Endothelial cell (in vitro differentiated cells): ENCODE results near the gene STIMATE. TPM values are rescaled to one million over a fixed set of nuclear protein-coding genes. Genes with fewer than 3 reads are reported as not detected.

Source experiments
- DNase-seq: peaks from one replicate; pipeline ENCODE4 v3.0.0; 2021; ENCODE audit warnings: low spot score
- H3K27ac Mint-ChIP-seq: one replicate; pipeline ENCODE4 v1.8.0; 2021; ENCODE audit warnings: mixed read lengths, inconsistent platforms; ENCODE audit not compliant: unreplicated experiment
- H3K27me3 Mint-ChIP-seq: one replicate; pipeline ENCODE4 v1.8.0; 2021; ENCODE audit warnings: mild to moderate bottlenecking, moderate library complexity, mixed read lengths, inconsistent platforms; ENCODE audit not compliant: unreplicated experiment
- H3K36me3 Mint-ChIP-seq: one replicate; pipeline ENCODE4 v1.8.0; 2021; ENCODE audit warnings: mild to moderate bottlenecking, low read depth, mixed read lengths, inconsistent platforms; ENCODE audit not compliant: unreplicated experiment
- H3K4me1 Mint-ChIP-seq: one replicate; pipeline ENCODE4 v1.8.0; 2021; ENCODE audit warnings: mild to moderate bottlenecking, mixed read lengths, inconsistent platforms; ENCODE audit not compliant: unreplicated experiment
- H3K4me3 Mint-ChIP-seq: one replicate; pipeline ENCODE4 v1.8.0; 2021; ENCODE audit warnings: mild to moderate bottlenecking, mixed read lengths, inconsistent platforms; ENCODE audit not compliant: unreplicated experiment
- H3K9me3 Mint-ChIP-seq: one replicate; pipeline ENCODE4 v1.8.0; 2021; ENCODE audit warnings: mixed read lengths, inconsistent platforms; ENCODE audit not compliant: unreplicated experiment
- total RNA-seq: library from RNA; stranded (reverse); fragmentation: NEBNext Ultra II Directional; extraction: Animal tissue kit (Norgen Biotek cat#: 25700); gene quantifications from one replicate; pipeline ENCODE4 v1.2.1, GENCODE V29; 2021; ENCODE audit not compliant: unreplicated experiment
- TF ChIP-seq, protein P1 (sequence below): fragments of 200-600 bp; sonication (generic); IDR thresholded peaks from one replicate; pipeline ENCODE4 v1.5.0; 2021; ENCODE audit warnings: antibody characterized with exemption; ENCODE audit not compliant: unreplicated experiment

Gene STIMATE
- total RNA-seq, 1 donor from 2014 or later = 24.5 TPM

GRCh38 chr3:52892290-52892624 lies 5.1 kb downstream of the STIMATE start:
- Mint-ChIP-seq H3K27me3 (peaks cover 5% of the 10 kb centered on the region), H3K4me3 (no peak overlapping the region), H3K9me3 (no peaks in the 10 kb centered on the region), H3K27ac (no peak overlapping the region), H3K4me1 (peaks cover 11% of the 10 kb centered on the region), H3K36me3 (peaks cover 4% of the 10 kb centered on the region)
- DNase-seq = no peak
- TF ChIP-seq, protein P1, sequence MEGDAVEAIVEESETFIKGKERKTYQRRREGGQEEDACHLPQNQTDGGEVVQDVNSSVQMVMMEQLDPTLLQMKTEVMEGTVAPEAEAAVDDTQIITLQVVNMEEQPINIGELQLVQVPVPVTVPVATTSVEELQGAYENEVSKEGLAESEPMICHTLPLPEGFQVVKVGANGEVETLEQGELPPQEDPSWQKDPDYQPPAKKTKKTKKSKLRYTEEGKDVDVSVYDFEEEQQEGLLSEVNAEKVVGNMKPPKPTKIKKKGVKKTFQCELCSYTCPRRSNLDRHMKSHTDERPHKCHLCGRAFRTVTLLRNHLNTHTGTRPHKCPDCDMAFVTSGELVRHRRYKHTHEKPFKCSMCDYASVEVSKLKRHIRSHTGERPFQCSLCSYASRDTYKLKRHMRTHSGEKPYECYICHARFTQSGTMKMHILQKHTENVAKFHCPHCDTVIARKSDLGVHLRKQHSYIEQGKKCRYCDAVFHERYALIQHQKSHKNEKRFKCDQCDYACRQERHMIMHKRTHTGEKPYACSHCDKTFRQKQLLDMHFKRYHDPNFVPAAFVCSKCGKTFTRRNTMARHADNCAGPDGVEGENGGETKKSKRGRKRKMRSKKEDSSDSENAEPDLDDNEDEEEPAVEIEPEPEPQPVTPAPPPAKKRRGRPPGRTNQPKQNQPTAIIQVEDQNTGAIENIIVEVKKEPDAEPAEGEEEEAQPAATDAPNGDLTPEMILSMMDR = no peak

DNA sequence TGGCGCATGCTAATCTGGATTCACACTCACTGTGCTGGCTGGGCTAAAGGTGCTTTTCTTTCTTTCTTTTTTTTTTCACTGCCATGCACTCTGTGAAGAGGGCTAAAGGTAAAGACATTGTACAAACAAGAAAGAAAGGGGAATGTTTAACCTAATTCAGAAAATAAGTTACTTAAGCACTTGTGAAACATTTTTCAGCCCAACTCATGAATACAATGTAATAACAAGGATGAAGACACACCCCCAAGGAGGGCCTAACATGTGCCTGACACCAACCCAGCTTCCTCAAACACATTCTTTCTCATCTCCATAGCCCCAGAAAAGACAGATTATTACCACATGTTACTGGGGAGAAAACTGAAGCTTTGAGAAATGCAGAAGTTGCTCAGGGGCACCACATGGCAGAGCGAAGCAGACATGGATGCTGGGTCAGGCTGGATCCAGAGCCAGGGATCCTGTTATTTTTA lies 5.7 kb downstream of the STIMATE start:
- Mint-ChIP-seq H3K9me3 (no peaks in the 10 kb centered on the region), H3K27ac (no peak overlapping the region), H3K27me3 (peaks cover 5% of the 10 kb centered on the region), H3K4me3 (no peak overlapping the region), H3K36me3 (peaks cover 7% of the 10 kb centered on the region), H3K4me1 (peaks cover 9% of the 10 kb centered on the region)
- TF ChIP-seq, protein P1 = no peak
- DNase-seq = no peak

DNA sequence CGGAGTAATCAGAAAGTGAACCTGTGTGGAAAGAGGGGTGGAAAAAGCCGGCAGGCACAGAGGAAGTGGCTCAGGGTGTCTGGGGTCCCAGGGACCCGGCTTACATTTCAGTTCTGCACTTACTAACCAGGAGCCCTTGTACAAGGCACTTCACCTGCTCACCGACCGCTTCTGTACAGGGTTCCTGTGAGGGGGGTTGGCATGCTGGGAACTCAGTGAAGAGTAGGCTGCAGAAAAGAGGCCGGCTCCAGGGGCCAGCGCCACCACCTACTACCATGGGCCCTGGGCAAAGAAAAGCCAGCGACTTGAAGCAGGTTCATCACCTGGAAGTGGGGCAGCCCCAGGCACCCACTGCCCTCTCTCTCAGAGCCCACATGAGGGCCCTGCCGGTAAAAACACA lies 6.2 kb downstream of the STIMATE start:
- H3K4me3 Mint-ChIP-seq = no peak overlapping the region
- no peaks in the 10 kb centered on the region for H3K9me3 Mint-ChIP-seq
- H3K27me3 Mint-ChIP-seq = peaks cover 5% of the 10 kb centered on the region
- H3K27ac Mint-ChIP-seq = no peak overlapping the region
- H3K4me1 Mint-ChIP-seq = peaks cover 7% of the 10 kb centered on the region
- DNase-seq = no peak
- TF ChIP-seq, protein P1 = no peak
- peaks cover 7% of the 10 kb centered on the region for H3K36me3 Mint-ChIP-seq

DNA sequence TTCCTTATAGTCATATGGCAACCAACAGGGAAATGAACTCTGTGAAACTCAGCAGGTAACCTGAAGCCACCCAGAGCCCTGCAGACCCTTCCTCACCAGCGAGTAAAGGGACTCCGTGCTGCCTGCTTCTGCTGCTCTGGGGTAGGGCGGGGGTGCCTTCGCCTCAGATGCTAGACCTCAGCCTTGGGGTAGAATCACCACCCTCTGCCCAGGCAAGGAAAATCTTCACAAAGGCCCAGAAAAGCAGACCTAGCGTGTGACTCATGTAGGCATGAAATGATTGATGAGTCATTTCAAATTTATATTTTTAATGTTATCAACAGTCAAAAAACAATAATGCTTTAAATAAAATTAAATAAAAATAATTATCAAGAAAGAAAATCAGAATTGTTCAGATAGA lies 6.6 kb downstream of the STIMATE start:
- Mint-ChIP-seq H3K27me3 (peaks cover 3% of the 10 kb centered on the region), H3K27ac (no peak overlapping the region), H3K4me3 (no peak overlapping the region), H3K36me3 (peaks cover 9% of the 10 kb centered on the region), H3K4me1 (peaks cover 4% of the 10 kb centered on the region), H3K9me3 (no peaks in the 10 kb centered on the region)
- no peak for DNase-seq
- TF ChIP-seq, protein P1 = no peak

DNA sequence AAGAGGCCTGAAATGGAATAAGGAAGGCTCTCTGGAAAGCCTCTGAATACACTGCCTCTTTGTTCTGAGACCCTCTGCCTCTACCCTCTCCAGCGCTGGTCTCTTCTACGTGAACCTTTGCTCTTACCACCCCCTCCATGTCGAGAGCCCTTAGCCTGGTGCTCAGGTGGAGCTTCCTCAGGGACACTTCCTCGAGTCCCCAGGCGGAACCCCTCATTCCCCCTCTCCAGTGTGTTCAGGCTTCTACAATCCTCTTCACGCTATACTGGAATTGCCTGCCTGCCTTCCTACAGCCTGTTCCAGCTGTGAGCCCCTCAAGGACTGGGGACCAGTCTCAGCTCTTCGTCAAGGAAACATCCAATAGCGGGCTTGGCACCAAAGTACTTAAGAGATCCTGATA lies 7.4 kb downstream of the STIMATE start:
- Mint-ChIP-seq H3K27me3 (peaks cover 2% of the 10 kb centered on the region), H3K4me3 (no peak overlapping the region), H3K27ac (no peak overlapping the region), H3K36me3 (peaks cover 17% of the 10 kb centered on the region), H3K4me1 (no peaks in the 10 kb centered on the region), H3K9me3 (no peaks in the 10 kb centered on the region)
- no peak for DNase-seq
- TF ChIP-seq, protein P1 = no peak
